Endodermal cell (in vitro differentiated cells): Measurements from ENCODE around the gene LIPN. TPM values are rescaled to one million over a fixed set of nuclear protein-coding genes. Genes with fewer than 3 reads are reported as not detected.

ENCODE experiments used
- DNase-seq: peaks from one replicate; pipeline ENCODE4 v3.0.0-alpha.2; 2017
- H3K27ac ChIP-seq: 2 replicates; pipeline ENCODE4 v1.5.1; 2013; ENCODE audit warnings: mild to moderate bottlenecking, low read depth, low read length, moderate library complexity
- H3K27me3 ChIP-seq: 2 replicates; pipeline ENCODE4 v1.6.1; 2013; ENCODE audit warnings: mild to moderate bottlenecking, low read length, moderate library complexity; ENCODE audit not compliant: insufficient read depth, control insufficient read depth, poor library complexity, severe bottlenecking
- H3K36me3 ChIP-seq: 2 replicates; pipeline ENCODE4 v1.7.0; 2013; ENCODE audit warnings: mild to moderate bottlenecking, low read length, moderate library complexity; ENCODE audit not compliant: control insufficient read depth, insufficient read depth
- H3K4me1 ChIP-seq: one replicate; pipeline ENCODE4 v1.7.0; 2013; ENCODE audit warnings: low read length; ENCODE audit not compliant: control insufficient read depth, insufficient read depth
- H3K4me3 ChIP-seq: 2 replicates; pipeline ENCODE4 v1.5.1; 2013; ENCODE audit warnings: mild to moderate bottlenecking, low read length, moderate library complexity
- H3K9ac ChIP-seq: 2 replicates; pipeline ENCODE4 v1.6.1; 2013; ENCODE audit warnings: mild to moderate bottlenecking, low read length, moderate library complexity; ENCODE audit not compliant: poor library complexity, severe bottlenecking; ENCODE audit errors: extremely low read depth
- H3K9me3 ChIP-seq: 2 replicates; pipeline ENCODE4 v1.6.1; 2013; ENCODE audit warnings: mild to moderate bottlenecking, low read length, moderate library complexity; ENCODE audit not compliant: control insufficient read depth
- H3K27ac Mint-ChIP-seq: 2 replicates; pipeline ENCODE4 v1.8.0; 2020; ENCODE audit warnings: mixed read lengths
- H3K27me3 Mint-ChIP-seq: 2 replicates; pipeline ENCODE4 v1.8.0; 2021; ENCODE audit warnings: mild to moderate bottlenecking, mixed read lengths; ENCODE audit not compliant: insufficient read depth
- H3K36me3 Mint-ChIP-seq: 2 replicates; pipeline ENCODE4 v1.8.0; 2020; ENCODE audit warnings: low read depth, mixed read lengths
- H3K4me1 Mint-ChIP-seq: 2 replicates; pipeline ENCODE4 v1.8.0; 2020; ENCODE audit warnings: mixed read lengths
- H3K4me3 Mint-ChIP-seq: 2 replicates; pipeline ENCODE4 v1.8.0; 2020; ENCODE audit warnings: mild to moderate bottlenecking, moderate library complexity, mixed read lengths
- H3K9me3 Mint-ChIP-seq: 2 replicates; pipeline ENCODE4 v1.8.0; 2020; ENCODE audit warnings: mild to moderate bottlenecking, mixed read lengths
- CTCF ChIP-seq: fragments of 200-600 bp; sonication (generic); conservative IDR thresholded peaks from 2 replicates; pipeline ENCODE4 v1.5.0; 2021; ENCODE audit warnings: antibody characterized with exemption, mild to moderate bottlenecking
- WGBS, 2 experiments: methylation state at CpG; one replicate each; pipeline versions ENCODE4 v1.1.5 to v1.1.7; 2013; ENCODE audit warnings: missing lambda C conversion rate in 2 of 2, mixed read lengths in 1 of 2; ENCODE audit not compliant: insufficient coverage in 1 of 2, insufficient read length in 1 of 2; 5-methylcytosine and 5-hydroxymethylcytosine counted together
- total RNA-seq, 2 donors: library from RNA; stranded (reverse); fragmentation: NEBNext Ultra II Directional in 1 of 2; extraction: Animal tissue kit (Norgen Biotek cat#: 25700) in 1 of 2; gene quantifications; 2 replicates in 1 of 2; 3 replicates in 1 of 2; pipeline ENCODE4 v1.2.1, GENCODE V29; 2021

Gene LIPN
- total RNA-seq, 2 donors from 2014 or later = not detected

DNA sequence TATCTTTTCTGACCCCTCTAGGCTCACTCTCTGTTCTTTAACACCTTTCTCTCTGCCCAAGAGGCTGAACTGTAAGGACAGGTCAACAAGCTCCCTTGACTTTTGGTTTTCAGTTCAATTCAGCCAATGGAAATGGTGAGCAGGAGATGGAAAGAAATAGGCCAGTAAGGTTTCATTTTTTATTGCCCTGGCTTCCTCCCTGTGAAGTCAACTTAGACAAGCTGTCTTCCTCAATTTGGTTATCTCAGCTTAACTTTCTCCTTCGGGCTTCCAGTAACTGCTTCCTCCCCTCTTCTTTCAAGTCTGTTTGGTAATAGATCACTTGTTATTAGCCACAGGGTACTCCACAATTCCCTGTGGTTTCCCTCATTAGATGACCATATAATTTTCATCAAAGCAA lies 34.0 kb upstream of the LIPN start:
- no peak overlapping the region for H3K9ac ChIP-seq
- Mint-ChIP-seq H3K36me3 (no peaks in the 10 kb centered on the region), H3K27ac (no peak overlapping the region), H3K4me1 (no peaks in the 10 kb centered on the region), H3K4me3 (no peak overlapping the region), H3K27me3 (peaks cover 36% of the 10 kb centered on the region), H3K9me3 (no peaks in the 10 kb centered on the region)
- 57 to 85% methylated on average over 1 of the region's 1 CpG for WGBS, 2 experiments
- peaks cover 9% of the 10 kb centered on the region for H3K27me3 ChIP-seq
- H3K4me1 ChIP-seq = no peaks in the 10 kb centered on the region
- H3K9me3 ChIP-seq = no peaks in the 10 kb centered on the region
- H3K27ac ChIP-seq = no peak overlapping the region
- H3K36me3 ChIP-seq = no peaks in the 10 kb centered on the region
- H3K4me3 ChIP-seq = no peak overlapping the region
- no peak for TF ChIP-seq CTCF
- DNase-seq = no peak

GRCh38 chr10:88728107-88728763 lies 31.6 kb upstream of the LIPN start:
- peak; percentile 99 for TF ChIP-seq CTCF
- H3K9me3 ChIP-seq = no peaks in the 10 kb centered on the region
- H3K9ac ChIP-seq = no peak overlapping the region
- no peak overlapping the region for H3K27ac Mint-ChIP-seq
- peaks cover 6% of the 10 kb centered on the region for H3K4me1 Mint-ChIP-seq
- no peaks in the 10 kb centered on the region for H3K36me3 ChIP-seq
- H3K27me3 Mint-ChIP-seq = peaks cover 34% of the 10 kb centered on the region
- no peak overlapping the region for H3K27ac ChIP-seq
- peaks cover 9% of the 10 kb centered on the region for H3K27me3 ChIP-seq
- 77 to 90% methylated on average over 26 to 30 of the region's 30 CpGs for WGBS, 2 experiments
- H3K4me3 ChIP-seq = no peak overlapping the region
- peak; percentile 99 for DNase-seq
- no peaks in the 10 kb centered on the region for H3K9me3 Mint-ChIP-seq
- H3K36me3 Mint-ChIP-seq = no peaks in the 10 kb centered on the region
- H3K4me3 Mint-ChIP-seq = no peak overlapping the region
- H3K4me1 ChIP-seq = no peaks in the 10 kb centered on the region

DNA sequence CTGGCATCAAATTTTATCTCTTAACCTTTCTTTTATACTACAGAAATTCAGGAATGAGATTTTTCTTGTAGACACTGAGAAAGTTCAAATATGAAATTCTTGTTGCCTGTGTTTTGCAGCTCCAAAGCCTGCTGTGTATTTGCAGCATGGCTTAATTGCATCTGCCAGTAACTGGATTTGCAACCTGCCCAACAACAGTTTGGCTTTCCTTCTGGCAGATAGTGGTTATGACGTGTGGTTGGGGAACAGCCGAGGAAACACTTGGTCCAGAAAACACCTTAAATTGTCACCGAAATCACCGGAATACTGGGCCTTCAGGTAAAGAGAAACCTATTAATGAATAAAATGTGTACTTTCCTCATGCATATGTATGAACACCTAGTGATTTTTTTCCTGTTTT lies 29.0 kb upstream of the LIPN start:
- peaks cover 6% of the 10 kb centered on the region for H3K4me1 Mint-ChIP-seq
- H3K9me3 Mint-ChIP-seq = no peaks in the 10 kb centered on the region
- 88 to 100% methylated on average over 2 to 4 of the region's 4 CpGs for WGBS, 2 experiments

More for the DNA sequence above, 29.0 kb upstream of the LIPN start:
- Histone ChIP-seq H3K36me3 (no peaks in the 10 kb centered on the region), H3K27ac (no peak overlapping the region), H3K27me3 (peaks cover 9% of the 10 kb centered on the region), H3K4me1 (no peaks in the 10 kb centered on the region), H3K4me3 (no peak overlapping the region), H3K9ac (no peak overlapping the region), H3K9me3 (no peaks in the 10 kb centered on the region)
- Mint-ChIP-seq H3K4me3 (no peak overlapping the region), H3K27me3 (peaks cover 21% of the 10 kb centered on the region), H3K36me3 (no peaks in the 10 kb centered on the region), H3K27ac (no peak overlapping the region)
- no peak for DNase-seq
- no peak for TF ChIP-seq CTCF
